G401.6 (cell line): ENCODE results near the gene IGSF21.

ENCODE experiments used
- FAIRE-seq: peaks from 2 replicates; lab custom pipeline; 2012; peaks lifted over from hg19 to GRCh38; lab: Jason Lieb, UNC

The IGSF21 gene

GRCh38 chr1:18263547-18264120 is 156.0 kb downstream of the IGSF21 start:
- no peak for FAIRE-seq

GRCh38 chr1:18264450-18265039 is 156.9 kb downstream of the IGSF21 start:
- no peak for FAIRE-seq

- no peak for FAIRE-seq
Measured at GRCh38 chr1:18265641-18266040, 158.0 kb downstream of the IGSF21 start.

- FAIRE-seq, result no peak
Measured at GRCh38 chr1:18266391-18266790, 158.8 kb downstream of the IGSF21 start.

GRCh38 chr1:18271336-18271735 is 163.7 kb downstream of the IGSF21 start:
- no peak for FAIRE-seq

GRCh38 chr1:18278946-18279345 is 171.3 kb downstream of the IGSF21 start:
- FAIRE-seq, result no peak

- FAIRE-seq, result no peak
Measured at GRCh38 chr1:18279351-18280074, 171.9 kb downstream of the IGSF21 start.

GRCh38 chr1:18280956-18281355 is 173.4 kb downstream of the IGSF21 start:
- no peak for FAIRE-seq

- no peak for FAIRE-seq
Measured at GRCh38 chr1:18282851-18283600, 175.4 kb downstream of the IGSF21 start.

- no peak for FAIRE-seq
Measured at GRCh38 chr1:18283601-18284385, 176.2 kb downstream of the IGSF21 start.

GRCh38 chr1:18284805-18285537 is 177.4 kb downstream of the IGSF21 start:
- no peak for FAIRE-seq

- no peak for FAIRE-seq
Measured at GRCh38 chr1:18285538-18285924, 177.9 kb downstream of the IGSF21 start.

GRCh38 chr1:18288722-18289121 is 181.1 kb downstream of the IGSF21 start:
- FAIRE-seq, result no peak

GRCh38 chr1:18289597-18289996 is 182.0 kb downstream of the IGSF21 start:
- FAIRE-seq, result no peak

GRCh38 chr1:18290740-18291412 is 183.3 kb downstream of the IGSF21 start:
- FAIRE-seq, result no peak

- FAIRE-seq, result no peak
Measured at GRCh38 chr1:18292531-18292930, 184.9 kb downstream of the IGSF21 start.

GRCh38 chr1:18293291-18293690 is 185.7 kb downstream of the IGSF21 start:
- FAIRE-seq, result no peak

GRCh38 chr1:18294437-18295176 is 187.0 kb downstream of the IGSF21 start:
- no peak for FAIRE-seq

GRCh38 chr1:18297896-18298648 is 190.5 kb downstream of the IGSF21 start:
- no peak for FAIRE-seq
